Naive thymus-derived CD8-positive, alpha-beta T cell (primary cell): ENCODE data around the gene SNX22. TPM values are rescaled to one million over a fixed set of nuclear protein-coding genes. Genes with fewer than 3 reads are reported as not detected.

ENCODE experiments used
- ATAC-seq, 2 donors: fragments of 150-1000 bp; cut with Tn5 transposase in 1 of 2; sonication (Bioruptor Pico), chemical (Tn5 transposase) in 1 of 2; 1 replicate in 1 of 2; 2 replicates in 1 of 2; pipeline ENCODE4 v1.10.0; 2021; ENCODE audit warnings: mild to moderate bottlenecking in 2 of 2, moderate library complexity in 2 of 2
- POLR2A ChIA-PET: fragments of 350-600 bp; sonication (Branson Sonifier 250); formaldehyde crosslinking; loops from one replicate; lab custom pipeline; 2021; ENCODE audit warnings: antibody characterized with exemption; lab: Charles Lee
- DNase-seq, 10 donors: peaks; one replicate each; pipeline versions ENCODE4 v3.0.0 to v3.0.0-alpha.2; 2020 to 2022
- H3K27ac Mint-ChIP-seq, 10 donors: one replicate each; pipeline ENCODE4 v1.8.0; 2020 to 2022; ENCODE audit warnings: mild to moderate bottlenecking in 10 of 10, mixed read lengths in 10 of 10, moderate library complexity in 4 of 10, inconsistent platforms in 1 of 10
- H3K27me3 Mint-ChIP-seq, 5 donors: one replicate each; pipeline ENCODE4 v1.8.0; 2021 to 2022; ENCODE audit warnings: mixed read lengths in 5 of 5
- H3K36me3 Mint-ChIP-seq, 3 donors: one replicate each; pipeline ENCODE4 v1.8.0; 2020 to 2022; ENCODE audit warnings: mixed read lengths in 3 of 3, mild to moderate bottlenecking in 2 of 3, inconsistent platforms in 1 of 3
- H3K4me1 Mint-ChIP-seq, 4 donors: one replicate each; pipeline ENCODE4 v1.8.0; 2021 to 2022; ENCODE audit warnings: mixed read lengths in 4 of 4
- H3K4me3 Mint-ChIP-seq, 10 donors: one replicate each; pipeline ENCODE4 v1.8.0; 2020 to 2022; ENCODE audit warnings: mild to moderate bottlenecking in 10 of 10, mixed read lengths in 10 of 10, moderate library complexity in 6 of 10, inconsistent platforms in 1 of 10
- H3K9me3 Mint-ChIP-seq, 9 donors: one replicate each; pipeline ENCODE4 v1.8.0; 2020 to 2022; ENCODE audit warnings: mixed read lengths in 9 of 9, mild to moderate bottlenecking in 3 of 9, inconsistent platforms in 1 of 9, moderate library complexity in 1 of 9
- polyA plus RNA-seq, 3 donors: library from polyadenylated mRNA; unstranded; fragments of 300-500 nt; fragmentation: Illumina TruSeq; gene quantifications; one replicate each; pipeline ENCODE4 v1.2.3, GENCODE V29; 2021
- total RNA-seq, 8 experiments: library from RNA in 2 of 8; stranded (reverse) in 2 of 8; gene quantifications; one replicate each; pipeline ENCODE4 v1.2.3 and lab custom pipeline; 2021 to 2026

The SNX22 gene
- total and polyA plus RNA-seq, 5 experiments from 2014 or later: 0.64 to 4.4 (median 0.99) TPM

GRCh38 chr15:64161688-64162477, 10.4 kb downstream of the SNX22 start:
- H3K9me3 Mint-ChIP-seq: no peaks in the 10 kb centered on the region
- peaks cover 6 to 40% (median 9%) of the 10 kb centered on the region in 3 donors for H3K36me3 Mint-ChIP-seq
- ATAC-seq (no peak), DNase-seq (no peak)
- peak overlapping the region; percentile 83 to 98 (median 86) for H3K4me3 Mint-ChIP-seq
- no peaks in the 10 kb centered on the region for H3K27me3 Mint-ChIP-seq
- POLR2A ChIA-PET: interaction anchor here (0.9 to 3.8 kb wide), 10 partner anchors 8 to 732 kb away, joined by 3 to 38 read pairs (median 11); partner anchors contain the start of genes CIAO2A, SNX1, SNX22 and TRIP4
- H3K27ac Mint-ChIP-seq: peak overlapping the region; percentile 78 to 99 (median 92)
- H3K4me1 Mint-ChIP-seq: peaks cover 23 to 54% (median 46%) of the 10 kb centered on the region in 4 donors

GRCh38 chr15:64162478-64162868, 10.9 kb downstream of the SNX22 start:
- no peaks in the 10 kb centered on the region for H3K9me3 Mint-ChIP-seq
- peaks cover 6 to 34% (median 9%) of the 10 kb centered on the region in 3 donors for H3K36me3 Mint-ChIP-seq
- H3K27me3 Mint-ChIP-seq: no peaks in the 10 kb centered on the region
- peak overlapping the region; percentile 80 to 99 (median 92) for H3K27ac Mint-ChIP-seq
- peak overlapping the region; percentile 83 to 98 (median 86) for H3K4me3 Mint-ChIP-seq
- POLR2A ChIA-PET: interaction anchor here (0.7 to 3.8 kb wide), 11 partner anchors 9 to 732 kb away, joined by 3 to 38 read pairs (median 9); partner anchors contain the start of genes CIAO2A, SNX1, SNX22 and TRIP4
- ATAC-seq (peak in 1 of 2 donors; percentile 7), DNase-seq (no peak)
- peaks cover 23 to 52% (median 45%) of the 10 kb centered on the region in 4 donors for H3K4me1 Mint-ChIP-seq

GRCh38 chr15:64162869-64163658, 11.5 kb downstream of the SNX22 start, which contains the start of gene PPIB:
TSS of gene PPIB (minus strand) at chr15:64163022. CDS start at chr15:64162986, 36 bp downstream.
- Mint-ChIP-seq H3K4me1 (peaks cover 21 to 49% (median 40%) of the 10 kb centered on the region in 4 donors), H3K27ac (peak within 1 kb of the TSS; percentile 90 to 99 (median 94)), H3K9me3 (no peaks in the 10 kb centered on the region), H3K4me3 (peak within 1 kb of the TSS; percentile 83 to 99 (median 89)), H3K27me3 (no peaks in the 10 kb centered on the region), H3K36me3 (peaks cover 6 to 28% (median 9%) of the 10 kb centered on the region in 3 donors)
- DNase-seq: peak; percentile 89 to 97 (median 94)
- POLR2A ChIA-PET: interaction anchor here (0.5 to 3.8 kb wide), 19 partner anchors 9 to 1354 kb away, joined by 3 to 38 read pairs (median 4); partner anchors contain the start of genes CIAO2A, DPP8, SNX1 and SNX22
- peak; percentile 94 to 95 for ATAC-seq

GRCh38 chr15:64163659-64164362, 12.3 kb downstream of the SNX22 start:
- Mint-ChIP-seq H3K36me3 (peaks cover 5 to 20% (median 6%) of the 10 kb centered on the region in 3 donors), H3K9me3 (no peaks in the 10 kb centered on the region), H3K4me1 (peaks cover 16 to 43% (median 33%) of the 10 kb centered on the region in 4 donors), H3K27me3 (no peaks in the 10 kb centered on the region), H3K27ac (peak overlapping the region; percentile 88 to 99 (median 94)), H3K4me3 (peak overlapping the region; percentile 83 to 99 (median 89))
- ATAC-seq (peak in 1 of 2 donors; percentile 5), DNase-seq (no peak)
- POLR2A ChIA-PET: interaction anchor here (0.5 to 3.8 kb wide), 20 partner anchors 8 to 1353 kb away, joined by 3 to 38 read pairs (median 4); partner anchors contain the start of genes CIAO2A, DPP8, SNX1 and SNX22

- POLR2A ChIA-PET: interaction anchor here (0.7 to 3.8 kb wide), 7 partner anchors 15 to 1147 kb away, joined by 4 to 27 read pairs (median 9); partner anchors contain the start of genes CIAO2A, SNX1, SNX22 and TRIP4
- peak overlapping the region in 9 of 10 donors; percentile 33 to 99 (median 83) for H3K4me3 Mint-ChIP-seq
Observed at GRCh38 chr15:64164436-64164835, 12.9 kb downstream of the SNX22 start.

GRCh38 chr15:64166102-64166890, 14.8 kb downstream of the SNX22 start:
- H3K4me1 Mint-ChIP-seq: peaks cover 6 to 28% (median 19%) of the 10 kb centered on the region in 4 donors
- no peaks in the 10 kb centered on the region for H3K9me3 Mint-ChIP-seq
- ATAC-seq (no peak), DNase-seq (no peak)
- peaks cover 0 to 12% (median 4%) of the 10 kb centered on the region in 3 donors for H3K36me3 Mint-ChIP-seq
- H3K27ac Mint-ChIP-seq: peak overlapping the region in 1 of 10 donors; percentile 36
- no peaks in the 10 kb centered on the region for H3K27me3 Mint-ChIP-seq
- POLR2A ChIA-PET: no interaction called here
- no peak overlapping the region for H3K4me3 Mint-ChIP-seq

More at GRCh38 chr15:64164436-64164835, 12.9 kb downstream of the SNX22 start:
- ATAC-seq: no peak
- Mint-ChIP-seq H3K9me3 (no peaks in the 10 kb centered on the region), H3K36me3 (peaks cover 3 to 14% (median 6%) of the 10 kb centered on the region in 3 donors), H3K27ac (peak overlapping the region in 6 of 10 donors; percentile 52 to 99 (median 92)), H3K4me1 (peaks cover 14 to 37% (median 28%) of the 10 kb centered on the region in 4 donors), H3K27me3 (no peaks in the 10 kb centered on the region)
- no peak for DNase-seq

GRCh38 chr15:64180235-64180824, 28.8 kb downstream of the SNX22 start:
- ATAC-seq: peak in 1 of 2 donors; percentile 46
- Mint-ChIP-seq H3K27ac (peak overlapping the region in 1 of 10 donors; percentile 56), H3K9me3 (no peaks in the 10 kb centered on the region), H3K36me3 (peaks cover 7 to 50% (median 23%) of the 10 kb centered on the region in 3 donors), H3K27me3 (no peaks in the 10 kb centered on the region), H3K4me1 (peaks cover 0 to 11% (median 2%) of the 10 kb centered on the region in 4 donors), H3K4me3 (no peak overlapping the region)
- POLR2A ChIA-PET: no interaction called here
- no peak for DNase-seq

GRCh38 chr15:64182859-64183370, 31.4 kb downstream of the SNX22 start:
- Mint-ChIP-seq H3K9me3 (no peaks in the 10 kb centered on the region), H3K27me3 (no peaks in the 10 kb centered on the region), H3K4me1 (peaks cover 0 to 11% (median under 1%) of the 10 kb centered on the region in 4 donors), H3K36me3 (peaks cover 7 to 57% (median 24%) of the 10 kb centered on the region in 3 donors), H3K27ac (no peak overlapping the region), H3K4me3 (no peak overlapping the region)
- POLR2A ChIA-PET: no interaction called here
- ATAC-seq (no peak), DNase-seq (no peak)

- no peak for DNase-seq
- Mint-ChIP-seq H3K36me3 (peaks cover 10 to 62% (median 19%) of the 10 kb centered on the region in 3 donors), H3K4me1 (peaks cover 0 to 6% (median 0%) of the 10 kb centered on the region in 4 donors), H3K4me3 (no peak overlapping the region), H3K9me3 (no peaks in the 10 kb centered on the region), H3K27ac (no peak overlapping the region), H3K27me3 (no peaks in the 10 kb centered on the region)
- POLR2A ChIA-PET: no interaction called here
- no peak for ATAC-seq
Observed at GRCh38 chr15:64185146-64185911, 33.8 kb downstream of the SNX22 start.
